SK-N-SH (cell line): ENCODE results near the gene ARGLU1.

ENCODE experiments used
- CTCF ChIP-seq: fragments of 200-600 bp; sonication (generic); IDR thresholded peaks from 2 replicates; pipeline ENCODE4 v1.6.1; 2017; ENCODE audit warnings: antibody characterized with exemption, mild to moderate bottlenecking, moderate library complexity
- JUND ChIP-seq: IDR thresholded peaks from 2 replicates; pipeline ENCODE4 v1.4.0; 2012
- POLR2AphosphoS5 ChIP-seq: IDR thresholded peaks from 2 replicates; pipeline ENCODE4 v1.6.1; 2012; ENCODE audit warnings: low read depth, low read length
- RFX5 ChIP-seq: IDR thresholded peaks from 2 replicates; pipeline ENCODE4 v1.6.1; 2012; ENCODE audit warnings: mild to moderate bottlenecking, improper control_type of control experiment, low read length
- USF2 ChIP-seq: fragments of 150-350 bp; IDR thresholded peaks from 2 replicates; pipeline ENCODE4 v1.6.1; 2017; ENCODE audit warnings: antibody characterized with exemption, low read length, low read depth, borderline replicate concordance

- TF ChIP-seq CTCF, result no peak
- no peak for TF ChIP-seq JUND
- TF ChIP-seq POLR2AphosphoS5, result no peak
- TF ChIP-seq USF2, result no peak
- no peak for TF ChIP-seq RFX5
Observed at GRCh38 chr13:106558527-106558926, 9.4 kb downstream of the ARGLU1 start.
